GM23248 (cell line): ENCODE measurements around the gene C10orf88. TPM values are rescaled to one million over a fixed set of nuclear protein-coding genes. Genes with fewer than 3 reads are reported as not detected.

Experiments
- DNase-seq: peaks from one replicate; pipeline ENCODE4 v3.0.0-alpha.2; 2015
- H2AFZ ChIP-seq: fragments of 200-600 bp; sonication (generic); 2 replicates; pipeline ENCODE4 v1.6.1; 2016; ENCODE audit warnings: antibody characterized with exemption
- H3F3A ChIP-seq: fragments of 200-600 bp; sonication (generic); 2 replicates; pipeline ENCODE4 v1.6.1; 2016; ENCODE audit warnings: mild to moderate bottlenecking, antibody characterized with exemption, mixed run types; ENCODE audit not compliant: insufficient read depth
- H3K27ac ChIP-seq: fragments of 200-600 bp; sonication (generic); 2 replicates; pipeline ENCODE4 v1.5.1; 2016; ENCODE audit warnings: mild to moderate bottlenecking
- H3K27me3 ChIP-seq: fragments of 200-600 bp; sonication (generic); replicated peaks from 2 replicates; pipeline ENCODE4 v1.6.1; 2016; ENCODE audit warnings: mild to moderate bottlenecking; ENCODE audit not compliant: insufficient read depth
- H3K36me3 ChIP-seq: fragments of 200-600 bp; sonication (generic); 2 replicates; pipeline ENCODE4 v1.6.1; 2016; ENCODE audit warnings: low read depth, mild to moderate bottlenecking
- H3K4me1 ChIP-seq: fragments of 200-600 bp; sonication (generic); 2 replicates; pipeline ENCODE4 v1.6.1; 2016; ENCODE audit warnings: mild to moderate bottlenecking; ENCODE audit not compliant: insufficient read depth
- H3K4me2 ChIP-seq: fragments of 200-600 bp; sonication (generic); one replicate; pipeline ENCODE4 v1.6.1; 2016; ENCODE audit warnings: mild to moderate bottlenecking; ENCODE audit not compliant: unreplicated experiment
- H3K4me3 ChIP-seq: fragments of 200-600 bp; sonication (generic); 2 replicates; pipeline ENCODE4 v1.5.1; 2016; ENCODE audit warnings: mild to moderate bottlenecking
- H3K79me2 ChIP-seq: fragments of 200-600 bp; sonication (generic); 2 replicates; pipeline ENCODE4 v1.6.1; 2016; ENCODE audit warnings: mild to moderate bottlenecking; ENCODE audit not compliant: insufficient read depth
- H3K9ac ChIP-seq: fragments of 200-600 bp; sonication (generic); 2 replicates; pipeline ENCODE4 v1.6.1; 2016; ENCODE audit warnings: mild to moderate bottlenecking
- H3K9me2 ChIP-seq: fragments of 200-600 bp; sonication (generic); 2 replicates; pipeline ENCODE4 v1.6.1; 2016; ENCODE audit warnings: mixed run types, mild to moderate bottlenecking, moderate library complexity; ENCODE audit not compliant: insufficient read depth
- H3K9me3 ChIP-seq: fragments of 200-600 bp; sonication (generic); one replicate; pipeline ENCODE4 v1.6.1; 2017; ENCODE audit warnings: low read depth
- H4K20me1 ChIP-seq: fragments of 200-600 bp; sonication (generic); 2 replicates; pipeline ENCODE4 v1.6.0; 2016; ENCODE audit not compliant: insufficient read depth
- EZH2 ChIP-seq: fragments of 200-600 bp; sonication (generic); IDR thresholded peaks from 2 replicates; pipeline ENCODE4 v1.6.1; 2018; ENCODE audit warnings: antibody characterized with exemption, mild to moderate bottlenecking; ENCODE audit not compliant: insufficient read depth, poor library complexity, severe bottlenecking
- EZH2phosphoT487 ChIP-seq: fragments of 200-600 bp; sonication (generic); IDR thresholded peaks from 2 replicates; pipeline ENCODE4 v1.6.1; 2018; ENCODE audit warnings: antibody characterized with exemption, moderate library complexity, mild to moderate bottlenecking, low read depth; ENCODE audit not compliant: insufficient read depth
- WGBS, 2 experiments: methylation state at CpG; one replicate each; pipeline ENCODE4 v1.1.6; 2015 to 2017; ENCODE audit warnings: low lambda C conversion rate in 2 of 2, low coverage in 1 of 2; ENCODE audit errors: missing lambda C conversion rate in 2 of 2; 5-methylcytosine and 5-hydroxymethylcytosine counted together
- in situ Hi-C: fragments of 300-500 bp; cut with MboI; formaldehyde crosslinking; loops from 2 replicates; pipeline ENCODE4 v1.15.0; 2020
- polyA plus RNA-seq: library from polyadenylated mRNA; unstranded; fragments of >200 nt; fragmentation: Nextera tagmentation; extraction: Ambion mirVana; gene quantifications from 2 replicates; pipeline ENCODE4 v1.2.1, GENCODE V29; 2016
- total RNA-seq: library from RNA; depleted of rRNA; stranded (reverse); fragments of >200 nt; shearing (Covaris generic); gene quantifications from 2 replicates; pipeline ENCODE4 v1.2.3, GENCODE V29; 2014

Gene C10orf88
- total and polyA plus RNA-seq, 2 experiments from 2014 or later: 8.8 to 12.5 TPM

DNA sequence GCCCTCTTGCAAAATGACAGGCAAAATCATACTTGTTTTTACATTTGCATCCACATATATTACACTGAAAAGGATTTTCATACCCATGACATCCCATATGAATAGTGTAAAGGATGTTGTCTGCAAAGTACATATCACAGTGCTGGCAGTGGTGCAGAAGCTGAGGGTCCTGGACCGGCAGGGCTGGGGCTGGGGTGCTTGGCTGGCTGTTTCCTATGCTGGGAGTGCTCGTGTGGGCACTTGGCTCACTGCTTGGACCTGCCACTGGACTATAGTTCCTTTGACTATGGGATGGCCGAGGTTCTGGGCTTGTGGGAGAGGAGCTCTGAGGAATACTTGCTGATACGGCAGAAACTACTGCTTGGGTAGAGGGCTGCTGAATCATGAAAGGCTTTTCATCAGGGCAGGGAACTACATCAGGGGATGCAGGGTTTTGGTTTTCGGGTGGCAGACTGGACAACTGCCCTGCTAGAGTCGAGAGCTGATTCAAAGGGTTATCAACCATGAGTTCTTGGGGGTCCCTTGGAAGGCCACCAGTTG lies 39.8 kb upstream of the C10orf88 start:
- 88% methylated on average over 6 of the region's 6 CpGs for WGBS, 2 experiments
- in situ Hi-C loops: loop anchor here (25.0 kb wide), 1 partner anchor 707 kb away; no protein-coding TSS in a partner anchor
- Histone ChIP-seq H3K4me3 (no peak overlapping the region), H4K20me1 (no peaks in the 10 kb centered on the region), H3K27me3 (no peaks in the 10 kb centered on the region), H3K4me2 (no peak overlapping the region), H3K79me2 (peaks cover 30% of the 10 kb centered on the region), H3K4me1 (peaks cover 5% of the 10 kb centered on the region; the same call in 1 of the 2 replicates), H2AFZ (no peak overlapping the region), H3K36me3 (peaks cover 18% of the 10 kb centered on the region), H3K9ac (no peak overlapping the region), H3K9me2 (no peaks in the 10 kb centered on the region), H3K9me3 (no peaks in the 10 kb centered on the region), H3K27ac (no peak overlapping the region), H3F3A (no peaks in the 10 kb centered on the region; the same call in 1 of the 2 replicates)
- DNase-seq: no peak
- no peak for TF ChIP-seq EZH2
- TF ChIP-seq EZH2phosphoT487: no peak

DNA sequence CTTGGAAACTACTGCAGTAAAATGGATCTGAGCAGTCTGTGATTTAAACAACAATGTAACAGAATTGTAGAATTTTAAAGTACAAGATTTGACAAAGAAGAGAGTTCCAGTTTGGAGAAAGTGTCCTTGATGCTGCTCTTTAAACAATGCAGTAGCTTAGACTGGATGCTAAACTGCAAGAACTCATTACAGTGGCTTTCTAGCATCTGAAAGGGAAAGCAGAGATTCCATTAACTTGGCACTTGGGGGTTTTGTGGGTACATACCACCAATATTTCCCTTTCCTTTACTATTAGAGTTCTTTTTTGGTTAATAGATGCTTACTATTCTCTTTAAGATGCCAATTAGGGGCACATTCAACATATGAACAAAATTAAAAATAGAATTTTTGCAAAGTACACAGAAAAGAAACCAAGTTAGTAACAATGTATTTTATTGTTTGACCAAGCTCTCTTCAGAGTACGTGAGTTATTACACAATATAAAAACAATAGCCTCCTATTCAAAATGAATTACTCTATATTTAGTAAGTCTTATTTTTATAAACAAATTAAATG lies 38.1 kb upstream of the C10orf88 start:
- Histone ChIP-seq H3K9me2 (no peaks in the 10 kb centered on the region), H3K27ac (no peak overlapping the region), H3K27me3 (no peaks in the 10 kb centered on the region), H3K4me3 (no peak overlapping the region), H4K20me1 (no peaks in the 10 kb centered on the region), H2AFZ (no peak overlapping the region), H3K4me1 (peaks cover 5% of the 10 kb centered on the region; the same call in 1 of the 2 replicates), H3K36me3 (peaks cover 18% of the 10 kb centered on the region), H3K4me2 (no peak overlapping the region), H3F3A (no peaks in the 10 kb centered on the region; the same call in 1 of the 2 replicates), H3K79me2 (peaks cover 14% of the 10 kb centered on the region), H3K9ac (no peak overlapping the region), H3K9me3 (no peaks in the 10 kb centered on the region)
- no peak for TF ChIP-seq EZH2phosphoT487
- TF ChIP-seq EZH2: no peak
- DNase-seq: no peak
- in situ Hi-C loops: loop anchor here (25.0 kb wide), 1 partner anchor 705 kb away; no protein-coding TSS in a partner anchor
- 85 to 92% methylated on average over 1 of the region's 1 CpG for WGBS, 2 experiments

DNA sequence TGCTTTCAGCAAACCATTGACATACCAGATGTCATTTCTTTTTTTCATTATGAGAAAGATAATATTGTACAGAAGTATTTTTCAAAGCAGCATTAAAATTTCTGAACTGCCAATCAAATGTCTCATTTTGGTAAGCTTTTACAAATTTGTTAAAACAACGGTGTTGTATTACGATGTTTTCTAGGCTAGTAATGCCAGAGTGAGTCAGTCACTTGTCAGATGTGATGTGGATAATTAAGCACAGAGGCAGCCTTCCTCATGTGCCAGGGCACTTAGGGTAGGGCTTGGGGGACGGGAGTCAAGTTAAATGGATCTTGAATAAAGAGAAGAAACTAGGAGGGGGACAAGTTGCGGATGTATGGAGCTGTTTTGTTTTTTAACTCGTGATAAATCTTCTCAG lies 36.3 kb upstream of the C10orf88 start:
- peaks cover 18% of the 10 kb centered on the region for H3K36me3 ChIP-seq
- peak; percentile 49 for DNase-seq
- in situ Hi-C loops: loop anchor here (25.0 kb wide), 1 partner anchor 703 kb away; no protein-coding TSS in a partner anchor

DNA sequence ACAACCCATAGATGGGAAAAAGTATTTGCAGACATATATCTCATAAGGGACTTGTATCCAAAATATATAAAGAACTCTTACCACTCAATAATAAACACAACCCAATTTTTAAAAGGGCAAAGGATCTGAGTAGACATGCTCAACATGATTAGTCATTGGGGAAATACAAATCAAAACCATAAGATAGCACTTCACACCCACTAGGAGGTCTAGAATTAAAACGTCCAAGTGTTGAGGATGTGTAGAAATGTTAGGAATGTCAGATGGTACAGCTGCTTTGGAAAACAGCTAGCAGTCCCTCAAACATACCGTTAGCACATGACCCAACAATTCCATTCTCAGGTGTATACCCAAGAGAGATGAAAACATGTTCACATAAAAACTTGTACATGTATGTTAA lies 34.5 kb upstream of the C10orf88 start:
- 8 to 11% methylated on average over 2 of the region's 2 CpGs for WGBS, 2 experiments
- Histone ChIP-seq H3K9me3 (no peaks in the 10 kb centered on the region), H3F3A (no peaks in the 10 kb centered on the region; the same call in 1 of the 2 replicates), H3K36me3 (peaks cover 10% of the 10 kb centered on the region), H2AFZ (no peak overlapping the region), H3K4me2 (no peak overlapping the region), H3K9me2 (no peaks in the 10 kb centered on the region), H3K27ac (no peak overlapping the region), H3K4me1 (peaks cover 5% of the 10 kb centered on the region; the same call in 1 of the 2 replicates), H3K9ac (no peak overlapping the region), H4K20me1 (no peaks in the 10 kb centered on the region), H3K79me2 (no peaks in the 10 kb centered on the region), H3K27me3 (no peaks in the 10 kb centered on the region), H3K4me3 (no peak overlapping the region)
- TF ChIP-seq EZH2: no peak
- no peak for TF ChIP-seq EZH2phosphoT487
- peak; percentile 9 for DNase-seq
- in situ Hi-C loops: loop anchor here (25.0 kb wide), 1 partner anchor 701 kb away; no protein-coding TSS in a partner anchor

More for the DNA sequence above, 36.3 kb upstream of the C10orf88 start:
- no peaks in the 10 kb centered on the region for H3K9me3 ChIP-seq
- H3K79me2 ChIP-seq: no peaks in the 10 kb centered on the region
- no peaks in the 10 kb centered on the region; the same call in 1 of the 2 replicates for H3F3A ChIP-seq
- no peak overlapping the region for H3K4me3 ChIP-seq
- peaks cover 5% of the 10 kb centered on the region; the same call in 1 of the 2 replicates for H3K4me1 ChIP-seq
- H2AFZ ChIP-seq: no peak overlapping the region
- no peaks in the 10 kb centered on the region for H4K20me1 ChIP-seq
- H3K27me3 ChIP-seq: no peaks in the 10 kb centered on the region
- no peak overlapping the region for H3K4me2 ChIP-seq
- H3K9me2 ChIP-seq: no peaks in the 10 kb centered on the region
- TF ChIP-seq EZH2 (no peak), EZH2phosphoT487 (no peak)
- H3K9ac ChIP-seq: no peak overlapping the region
- H3K27ac ChIP-seq: no peak overlapping the region
- 42 to 44% methylated on average over 5 of the region's 5 CpGs for WGBS, 2 experiments
